Calu3 (cell line): ENCODE data around the gene ITGA7. TPM values are rescaled to one million over a fixed set of nuclear protein-coding genes. Genes with fewer than 3 reads are reported as not detected.

Experiments
- BruUV-seq: library from RNA; stranded (reverse); fragments of 400-500 nt; replicated peaks from 2 replicates; lab custom pipeline; 2021; lab: Mats Ljungman, UMichigan
- CTCF ChIA-PET: fragments of 300-600 bp; sonication (Branson Sonifier 250); formaldehyde crosslinking; loops from one replicate; lab custom pipeline; 2022; ENCODE audit warnings: antibody characterized with exemption; lab: Charles Lee
- DNase-seq: peaks from one replicate; pipeline ENCODE4 v3.0.0; 2022
- H3K27ac Mint-ChIP-seq: one replicate; pipeline ENCODE4 v1.8.0; 2022; ENCODE audit warnings: mixed read lengths; ENCODE audit not compliant: unreplicated experiment
- H3K27me3 Mint-ChIP-seq: one replicate; pipeline ENCODE4 v1.8.0; 2022; ENCODE audit warnings: mixed read lengths; ENCODE audit not compliant: unreplicated experiment
- H3K36me3 Mint-ChIP-seq: one replicate; pipeline ENCODE4 v1.8.0; 2022; ENCODE audit warnings: mild to moderate bottlenecking, moderate library complexity, mixed read lengths; ENCODE audit not compliant: insufficient read depth, unreplicated experiment
- H3K4me1 Mint-ChIP-seq: one replicate; pipeline ENCODE4 v1.8.0; 2022; ENCODE audit warnings: mild to moderate bottlenecking, low read depth, mixed read lengths; ENCODE audit not compliant: unreplicated experiment
- H3K4me3 Mint-ChIP-seq: one replicate; pipeline ENCODE4 v1.8.0; 2022; ENCODE audit warnings: mild to moderate bottlenecking, low read depth, moderate library complexity, mixed read lengths; ENCODE audit not compliant: unreplicated experiment
- H3K9me3 Mint-ChIP-seq: one replicate; pipeline ENCODE4 v1.8.0; 2022; ENCODE audit warnings: low read depth, mixed read lengths; ENCODE audit not compliant: unreplicated experiment
- intact Hi-C: fragments of 100-400 bp; cut with micrococcal nuclease; formaldehyde crosslinking; loops from one replicate; pipeline ENCODE4 v1.10.0; 2022; ENCODE audit not compliant: unreplicated experiment
- total RNA-seq: library from RNA; stranded (reverse); gene quantifications from 2 replicates; pipeline ENCODE4 v1.2.3, GENCODE V29; 2022
- TF ChIP-seq, protein P1 (sequence below): fragments of 200-600 bp; IDR thresholded peaks from one replicate; pipeline ENCODE4 v1.8.0; 2022; ENCODE audit warnings: antibody characterized with exemption; ENCODE audit not compliant: unreplicated experiment

ITGA7 gene
- total RNA-seq, 1 experiment from 2014 or later, result 5.9 TPM

DNA sequence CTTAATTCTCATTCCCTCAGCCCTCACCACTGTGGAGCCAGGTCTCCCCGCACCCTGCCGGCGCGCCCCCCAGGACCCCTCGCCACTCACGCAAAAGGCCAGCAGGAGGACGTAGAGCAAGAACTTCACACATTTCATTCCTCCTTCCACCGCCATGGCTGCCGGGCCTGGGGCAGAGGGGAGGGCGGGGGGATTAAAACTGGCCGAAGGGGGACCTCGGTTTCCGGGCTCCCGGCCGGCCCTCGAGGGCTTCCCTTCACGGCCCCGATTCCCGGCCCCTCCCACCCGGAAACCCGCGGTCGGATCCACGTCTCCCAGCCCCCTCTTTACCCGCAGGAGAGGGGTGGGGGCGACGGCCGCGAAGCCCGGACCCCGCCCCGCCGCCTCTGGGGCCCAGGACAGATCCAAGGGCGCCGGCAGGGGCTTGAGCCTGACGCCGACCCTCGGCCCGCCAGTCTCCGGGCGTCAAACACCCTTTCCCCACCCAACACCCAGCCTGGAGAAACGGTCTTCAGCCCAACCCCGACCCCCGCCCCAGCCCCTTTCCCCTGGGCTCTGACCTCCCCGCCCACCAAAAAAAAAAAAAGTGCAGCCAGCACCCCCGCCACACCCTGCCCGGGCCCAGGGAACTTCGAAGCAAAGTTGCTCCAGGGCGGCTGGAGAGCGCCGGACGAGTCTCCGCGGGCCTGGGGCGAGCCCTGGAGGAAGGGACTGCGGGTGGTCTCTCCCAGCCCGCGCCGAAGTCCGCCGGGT, 20.7 kb upstream of the ITGA7 start:
- H3K36me3 Mint-ChIP-seq, result peaks cover 71% of the 10 kb centered on the region
- no peaks in the 10 kb centered on the region for H3K27me3 Mint-ChIP-seq
- DNase-seq, result peak; percentile 79
- peak overlapping the region; percentile 93 for H3K27ac Mint-ChIP-seq
- intact Hi-C loops, result no loop called here
- CTCF ChIA-PET, result interaction anchor here (0.6 to 2.6 kb wide), 6 partner anchors 8 to 245 kb away, joined by 3 to 33 read pairs (median 11); partner anchors contain the start of genes DNAJC14, RAB5B and RDH5
- TF ChIP-seq, protein P1, sequence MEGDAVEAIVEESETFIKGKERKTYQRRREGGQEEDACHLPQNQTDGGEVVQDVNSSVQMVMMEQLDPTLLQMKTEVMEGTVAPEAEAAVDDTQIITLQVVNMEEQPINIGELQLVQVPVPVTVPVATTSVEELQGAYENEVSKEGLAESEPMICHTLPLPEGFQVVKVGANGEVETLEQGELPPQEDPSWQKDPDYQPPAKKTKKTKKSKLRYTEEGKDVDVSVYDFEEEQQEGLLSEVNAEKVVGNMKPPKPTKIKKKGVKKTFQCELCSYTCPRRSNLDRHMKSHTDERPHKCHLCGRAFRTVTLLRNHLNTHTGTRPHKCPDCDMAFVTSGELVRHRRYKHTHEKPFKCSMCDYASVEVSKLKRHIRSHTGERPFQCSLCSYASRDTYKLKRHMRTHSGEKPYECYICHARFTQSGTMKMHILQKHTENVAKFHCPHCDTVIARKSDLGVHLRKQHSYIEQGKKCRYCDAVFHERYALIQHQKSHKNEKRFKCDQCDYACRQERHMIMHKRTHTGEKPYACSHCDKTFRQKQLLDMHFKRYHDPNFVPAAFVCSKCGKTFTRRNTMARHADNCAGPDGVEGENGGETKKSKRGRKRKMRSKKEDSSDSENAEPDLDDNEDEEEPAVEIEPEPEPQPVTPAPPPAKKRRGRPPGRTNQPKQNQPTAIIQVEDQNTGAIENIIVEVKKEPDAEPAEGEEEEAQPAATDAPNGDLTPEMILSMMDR, result no peak
- H3K9me3 Mint-ChIP-seq, result no peaks in the 10 kb centered on the region
- no TSS peak for BruUV-seq
- peaks cover 41% of the 10 kb centered on the region for H3K4me1 Mint-ChIP-seq
- peak overlapping the region; percentile 80 for H3K4me3 Mint-ChIP-seq

DNA sequence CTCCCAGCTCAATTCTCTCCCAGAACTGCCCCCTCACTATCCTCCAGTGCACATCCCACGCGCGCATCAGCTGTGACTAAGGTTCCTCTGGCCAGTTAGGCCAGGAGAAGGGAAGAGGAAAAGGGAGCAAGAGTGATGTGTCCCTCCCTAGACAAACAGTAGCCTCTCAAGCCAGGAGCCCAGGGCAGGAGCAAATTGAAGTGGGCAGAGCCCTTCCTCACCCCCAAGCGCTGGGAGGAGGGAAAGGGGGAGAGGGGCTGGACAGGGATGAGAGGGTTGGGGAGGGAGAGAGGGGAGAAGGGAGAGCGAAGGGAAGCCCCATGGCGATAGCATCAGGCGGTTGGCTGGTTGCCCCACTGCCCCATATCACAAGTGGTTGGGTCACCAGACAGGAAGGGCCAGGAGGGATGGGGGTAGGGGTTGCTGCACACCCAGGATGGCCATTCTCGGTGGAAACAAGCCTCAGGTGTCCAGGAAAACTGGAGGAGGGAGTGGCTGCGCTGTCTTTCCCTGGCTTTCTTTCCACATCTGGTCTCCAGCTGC, 20.0 kb upstream of the ITGA7 start:
- TF ChIP-seq, protein P1, result no peak
- BruUV-seq, result TSS peak; percentile 35
- Mint-ChIP-seq H3K4me3 (peak overlapping the region; percentile 80), H3K9me3 (no peaks in the 10 kb centered on the region), H3K4me1 (peaks cover 41% of the 10 kb centered on the region), H3K36me3 (peaks cover 76% of the 10 kb centered on the region), H3K27me3 (no peaks in the 10 kb centered on the region), H3K27ac (peak overlapping the region; percentile 93)
- intact Hi-C loops, result no loop called here
- DNase-seq, result peak; percentile 52
- CTCF ChIA-PET, result interaction anchor here (0.8 kb wide), 1 partner anchor 46 kb away, joined by 3 read pairs; a partner anchor contains a TSS

DNA sequence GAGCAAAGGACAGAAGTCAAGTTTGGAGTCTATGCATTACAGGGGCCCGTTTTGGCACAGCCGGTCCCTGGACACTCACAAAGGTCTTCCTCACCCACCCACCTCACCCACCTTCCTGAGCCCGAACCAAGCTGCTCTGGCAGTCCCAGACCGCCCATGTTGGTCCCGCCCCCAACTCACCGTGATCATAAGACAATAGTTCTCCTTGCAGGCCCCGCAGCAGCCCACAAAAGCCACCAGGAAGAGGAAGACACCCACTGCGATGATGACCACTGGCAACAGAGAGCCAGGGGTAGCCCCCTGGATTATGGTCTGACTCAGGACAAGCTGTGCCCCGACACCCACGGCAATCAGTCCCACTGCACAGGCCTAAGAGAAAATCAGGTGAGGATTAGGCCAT, 19.3 kb upstream of the ITGA7 start:
- Mint-ChIP-seq H3K4me1 (peaks cover 44% of the 10 kb centered on the region), H3K27me3 (no peaks in the 10 kb centered on the region), H3K36me3 (peaks cover 83% of the 10 kb centered on the region), H3K27ac (peak overlapping the region; percentile 93), H3K4me3 (peak overlapping the region; percentile 80), H3K9me3 (no peaks in the 10 kb centered on the region)
- DNase-seq, result no peak
- CTCF ChIA-PET, result interaction anchor here (0.8 kb wide), 1 partner anchor 45 kb away, joined by 3 read pairs; a partner anchor contains a TSS
- BruUV-seq, result no TSS peak
- intact Hi-C loops, result no loop called here
- TF ChIP-seq, protein P1, result no peak

- peaks cover 52% of the 10 kb centered on the region for H3K4me1 Mint-ChIP-seq
- H3K9me3 Mint-ChIP-seq, result no peaks in the 10 kb centered on the region
- BruUV-seq, result no TSS peak
- no peak for DNase-seq
- H3K4me3 Mint-ChIP-seq, result peak overlapping the region; percentile 12
- H3K27ac Mint-ChIP-seq, result no peak overlapping the region
- TF ChIP-seq, protein P1, result no peak
- intact Hi-C loops, result no loop called here
- H3K36me3 Mint-ChIP-seq, result peaks cover 91% of the 10 kb centered on the region
- CTCF ChIA-PET, result interaction anchor here (1.4 kb wide), 1 partner anchor 12 kb away, joined by 28 read pairs; no protein-coding TSS in a partner anchor
- H3K27me3 Mint-ChIP-seq, result no peaks in the 10 kb centered on the region
Observed at GRCh38 chr12:55725556-55725955, 17.9 kb upstream of the ITGA7 start.
